ENCODE data around the gene DNAJC15.
"Not testable (repeated sequence)": the region's sequence is repeated elsewhere in the genome, so short reads cannot be mapped to it uniquely, and the experiment has no call there.

The DNAJC15 gene

DNA sequence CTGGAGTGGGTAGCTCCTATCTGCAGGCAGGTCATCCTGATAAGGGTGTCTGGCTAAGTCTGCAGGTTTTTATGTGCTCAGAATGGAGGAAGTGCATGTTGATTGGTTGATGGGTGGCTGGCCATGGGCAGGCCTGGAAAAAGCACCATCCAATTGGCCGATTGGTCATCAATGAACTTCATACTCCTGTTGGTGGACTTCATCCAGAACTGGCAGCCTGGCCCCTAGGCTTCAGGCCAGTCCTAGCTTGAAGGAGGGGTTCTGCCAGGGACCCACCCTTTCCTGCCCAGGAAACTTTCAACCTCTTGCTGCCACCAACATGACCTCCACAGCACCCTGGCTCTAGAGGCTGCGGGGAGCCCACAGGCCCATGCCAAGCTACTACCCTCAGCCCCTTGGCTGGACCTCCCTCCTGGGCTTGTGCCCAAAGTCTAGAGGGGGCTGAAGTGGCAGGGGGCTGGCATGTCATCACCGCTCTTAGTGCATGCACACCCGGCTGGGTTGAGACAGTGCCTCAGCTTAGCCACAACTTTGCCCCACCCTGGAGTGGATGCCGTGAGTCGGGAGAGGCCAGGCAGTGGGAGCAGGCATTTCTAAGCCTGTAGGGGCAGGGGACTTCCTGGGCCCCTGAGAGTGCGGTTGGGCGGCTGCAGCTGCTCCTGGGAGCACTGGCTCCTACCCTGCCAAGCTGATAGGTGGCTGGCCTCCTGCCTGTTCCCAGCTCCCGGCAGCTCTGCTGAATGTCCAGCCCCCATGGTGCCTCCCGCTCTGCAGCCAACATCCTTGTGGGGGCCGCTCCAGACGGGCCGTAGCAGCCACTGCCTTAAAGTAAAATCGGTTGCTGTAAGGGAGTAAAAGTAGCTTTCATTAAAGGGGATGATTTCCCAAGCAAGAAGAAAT lies 13.2 kb downstream of the DNAJC15 start:
- DNase-seq (ENCODE audit: low read depth, low spot score): no peak
- POLR2A ChIA-PET: no interaction called here
- CTCF ChIA-PET: no interaction called here

GRCh38 chr13:43039966-43040365 lies 16.6 kb downstream of the DNAJC15 start:
- TF ChIP-seq, protein P1, sequence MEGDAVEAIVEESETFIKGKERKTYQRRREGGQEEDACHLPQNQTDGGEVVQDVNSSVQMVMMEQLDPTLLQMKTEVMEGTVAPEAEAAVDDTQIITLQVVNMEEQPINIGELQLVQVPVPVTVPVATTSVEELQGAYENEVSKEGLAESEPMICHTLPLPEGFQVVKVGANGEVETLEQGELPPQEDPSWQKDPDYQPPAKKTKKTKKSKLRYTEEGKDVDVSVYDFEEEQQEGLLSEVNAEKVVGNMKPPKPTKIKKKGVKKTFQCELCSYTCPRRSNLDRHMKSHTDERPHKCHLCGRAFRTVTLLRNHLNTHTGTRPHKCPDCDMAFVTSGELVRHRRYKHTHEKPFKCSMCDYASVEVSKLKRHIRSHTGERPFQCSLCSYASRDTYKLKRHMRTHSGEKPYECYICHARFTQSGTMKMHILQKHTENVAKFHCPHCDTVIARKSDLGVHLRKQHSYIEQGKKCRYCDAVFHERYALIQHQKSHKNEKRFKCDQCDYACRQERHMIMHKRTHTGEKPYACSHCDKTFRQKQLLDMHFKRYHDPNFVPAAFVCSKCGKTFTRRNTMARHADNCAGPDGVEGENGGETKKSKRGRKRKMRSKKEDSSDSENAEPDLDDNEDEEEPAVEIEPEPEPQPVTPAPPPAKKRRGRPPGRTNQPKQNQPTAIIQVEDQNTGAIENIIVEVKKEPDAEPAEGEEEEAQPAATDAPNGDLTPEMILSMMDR (IDR thresholded peaks at IDR 0.05; ENCODE audit: insufficient read depth, low read length, missing control alignments): no peak
- no peak for DNase-seq (ENCODE audit: low read depth, low spot score)
- POLR2A ChIA-PET: no interaction called here
- H3K4me3 ChIP-seq (ENCODE audit: low read depth, low read length): no peak overlapping the region
- CTCF ChIA-PET: interaction anchor here (1.0 to 1.2 kb wide), 2 partner anchors 19 to 70 kb away, joined by 3 read pairs; no protein-coding TSS in a partner anchor

More for the DNA sequence above, 13.2 kb downstream of the DNAJC15 start:
- no peak overlapping the region for H3K4me3 ChIP-seq (ENCODE audit: low read depth, low read length)
- TF ChIP-seq, protein P1 (IDR thresholded peaks at IDR 0.05; ENCODE audit: insufficient read depth, low read length, missing control alignments): no peak

DNA sequence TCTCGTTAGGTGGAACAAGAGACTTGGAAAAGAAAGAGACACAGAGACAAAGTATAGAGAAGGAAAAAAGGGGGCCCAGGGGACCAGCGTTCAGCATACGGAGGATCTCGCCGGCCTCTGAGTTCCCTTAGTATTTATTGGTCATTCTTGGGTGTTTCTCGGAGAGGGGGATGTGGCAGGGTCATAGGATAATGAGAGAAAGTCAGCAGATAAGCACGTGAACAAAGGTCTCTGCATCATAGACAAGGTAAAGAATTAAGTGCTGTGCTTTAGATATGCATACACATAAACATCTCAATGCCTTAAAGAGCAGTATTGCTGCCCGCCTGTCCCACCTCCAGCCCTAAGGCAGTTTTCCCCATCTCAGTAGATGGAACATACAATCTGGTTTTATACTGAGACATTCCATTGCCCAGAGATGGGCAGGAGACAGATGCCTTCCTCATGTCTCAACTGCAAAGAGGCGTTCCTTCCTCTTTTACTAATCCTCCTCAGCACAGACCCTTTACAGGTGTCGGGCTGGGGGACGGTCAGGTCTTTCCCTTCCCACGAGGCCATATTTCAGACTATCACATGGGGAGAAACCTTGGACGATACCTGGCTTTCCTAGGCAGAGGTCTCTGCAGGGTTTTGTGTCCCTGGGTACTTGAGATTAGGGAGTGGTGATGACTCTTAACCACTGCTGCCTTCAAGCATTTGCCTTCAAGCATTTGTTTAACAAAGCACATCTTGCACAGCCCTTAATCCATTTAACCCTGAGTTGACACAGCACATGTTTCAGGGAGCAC lies 17.4 kb downstream of the DNAJC15 start:
- POLR2A ChIA-PET: not testable (repeated sequence)

GRCh38 chr13:43041369-43041921 lies 18.1 kb downstream of the DNAJC15 start:
- POLR2A ChIA-PET: no interaction called here
- TF ChIP-seq, protein P1 (IDR thresholded peaks at IDR 0.05; ENCODE audit: insufficient read depth, low read length, missing control alignments): no peak
- DNase-seq (ENCODE audit: low read depth, low spot score): no peak
- CTCF ChIA-PET: no interaction called here
- no peak overlapping the region for H3K4me3 ChIP-seq (ENCODE audit: low read depth, low read length)

More for the DNA sequence above, 17.4 kb downstream of the DNAJC15 start:
- DNase-seq (ENCODE audit: low read depth, low spot score); H3K4me3 ChIP-seq (ENCODE audit: low read depth, low read length): not testable (repeated sequence)
- CTCF ChIA-PET: interaction anchor here (1.0 kb wide), 1 partner anchor 71 kb away, joined by 3 read pairs; no protein-coding TSS in a partner anchor

DNA sequence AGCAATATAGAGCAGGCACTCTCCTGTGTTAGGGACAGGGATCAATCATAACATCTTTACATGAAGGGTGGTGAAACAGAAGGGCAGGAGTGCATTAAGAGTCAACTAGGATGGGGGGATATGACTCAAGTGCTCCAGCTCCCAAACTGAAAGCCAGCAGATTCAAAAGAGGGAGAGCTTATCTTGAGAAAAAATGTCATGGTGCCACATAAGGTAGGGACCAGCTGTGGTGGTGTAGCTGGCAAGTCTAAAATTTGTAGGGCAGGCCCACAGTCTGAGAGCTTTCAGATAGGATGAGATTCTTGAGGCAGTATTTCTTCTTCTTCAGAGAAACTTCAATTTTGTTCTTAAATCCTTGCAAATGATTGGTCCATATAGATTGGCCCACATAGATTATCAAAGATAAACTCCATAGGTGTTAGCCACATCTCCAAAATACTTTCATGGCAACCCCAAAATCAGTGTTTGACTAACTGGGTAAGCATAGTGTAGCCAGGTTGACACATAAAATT lies 19.1 kb downstream of the DNAJC15 start:
- TF ChIP-seq, protein P1 (IDR thresholded peaks at IDR 0.05; ENCODE audit: insufficient read depth, low read length, missing control alignments): no peak
- CTCF ChIA-PET: no interaction called here
- H3K4me3 ChIP-seq (ENCODE audit: low read depth, low read length): no peak overlapping the region
- no peak for DNase-seq (ENCODE audit: low read depth, low spot score)
- POLR2A ChIA-PET: no interaction called here

DNA sequence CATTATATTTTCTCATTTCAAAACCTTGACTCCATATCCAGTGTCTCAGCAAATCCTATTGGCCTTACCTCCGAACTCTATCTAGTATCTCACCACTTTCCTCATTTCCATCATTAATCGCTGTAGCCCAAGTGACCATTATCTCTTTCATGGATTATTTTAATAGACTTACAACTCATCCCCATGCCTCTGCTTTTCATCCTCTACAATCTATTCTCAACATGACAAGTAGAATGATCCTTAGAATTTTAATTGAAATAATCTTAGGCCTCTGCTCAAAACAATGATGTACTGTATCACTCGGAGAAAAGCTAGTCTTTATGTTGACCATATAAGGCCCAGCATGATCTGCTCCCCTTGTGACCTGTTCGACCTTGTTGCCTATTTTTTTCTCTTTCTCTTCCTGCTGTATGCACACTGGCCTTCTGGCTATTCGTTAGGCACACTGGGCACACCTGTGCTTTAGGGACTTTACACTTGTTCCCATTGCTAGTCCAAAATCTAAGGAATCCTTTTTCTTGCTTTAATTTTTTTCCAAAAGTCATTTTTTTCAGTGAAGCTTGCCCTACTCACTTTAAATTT lies 21.4 kb downstream of the DNAJC15 start:
- no peak overlapping the region for H3K4me3 ChIP-seq (ENCODE audit: low read depth, low read length)
- ChIA-PET CTCF (no interaction called here), POLR2A (no interaction called here)
- TF ChIP-seq, protein P1 (IDR thresholded peaks at IDR 0.05; ENCODE audit: insufficient read depth, low read length, missing control alignments): no peak
- DNase-seq (ENCODE audit: low read depth, low spot score): no peak

DNA sequence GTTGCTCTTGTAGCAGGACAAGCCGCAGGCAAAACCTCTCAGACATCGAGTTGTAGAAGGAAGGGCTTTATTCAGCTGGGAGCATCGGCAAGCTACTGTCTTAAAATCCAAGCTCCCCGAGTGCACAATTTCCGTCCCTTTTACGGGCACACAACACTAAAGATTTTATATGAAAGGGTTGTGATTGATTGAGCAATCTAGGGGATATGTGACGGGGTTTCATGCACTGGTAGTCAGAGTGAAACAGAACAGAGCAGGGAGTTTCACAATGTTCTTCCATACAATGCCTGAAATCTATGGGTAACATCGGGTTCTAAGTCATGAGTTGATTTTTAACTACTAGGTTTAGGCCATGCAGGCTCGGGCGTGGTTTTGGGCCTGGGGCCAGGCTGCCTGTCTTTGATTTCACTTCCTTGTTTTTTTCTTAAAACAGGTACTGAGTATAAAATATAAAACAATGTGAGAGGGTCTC lies 22.0 kb downstream of the DNAJC15 start:
- POLR2A ChIA-PET; DNase-seq (ENCODE audit: low read depth, low spot score); H3K4me3 ChIP-seq (ENCODE audit: low read depth, low read length); CTCF ChIA-PET: not testable (repeated sequence)
